ENCODE results near the gene COPG2.
"Not testable (repeated sequence)": the region's sequence is repeated elsewhere in the genome, so short reads cannot be mapped to it uniquely, and the experiment has no call there.

Gene COPG2

DNA sequence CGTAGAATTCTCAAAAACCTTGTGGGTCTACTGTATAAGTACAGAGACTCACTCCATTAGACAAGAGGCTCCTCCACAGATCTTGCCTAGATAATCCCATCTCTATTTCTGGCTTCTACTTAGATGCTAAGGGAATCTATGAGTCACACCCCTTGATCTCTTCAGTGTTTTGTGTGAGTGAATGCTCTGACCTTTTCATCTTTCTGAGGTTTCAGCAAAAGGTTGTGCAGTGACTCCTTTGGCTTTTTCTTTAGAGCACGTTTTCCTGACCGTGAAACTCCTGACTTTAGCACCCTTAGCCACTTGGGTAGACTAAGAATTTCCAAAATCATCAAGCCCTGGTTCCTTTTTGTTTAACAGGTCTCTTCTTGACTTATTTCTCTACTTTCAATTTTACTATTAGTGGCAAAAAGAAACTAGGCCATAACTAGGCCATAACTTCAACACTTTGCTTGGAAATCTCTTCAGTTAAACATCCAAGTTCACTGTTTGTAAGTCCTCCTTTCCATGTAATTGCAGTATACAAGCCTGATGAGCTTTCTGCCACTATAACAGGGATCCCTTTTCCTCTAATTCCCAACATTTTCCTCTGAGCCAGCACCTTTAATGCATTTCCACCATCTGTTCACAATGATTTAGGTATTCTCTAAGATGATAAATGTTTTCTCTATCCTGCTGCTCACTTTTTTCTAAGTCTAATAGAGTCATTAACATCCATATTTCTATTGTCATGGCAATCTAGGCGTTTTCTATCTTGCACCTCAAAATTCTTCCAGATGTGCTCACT, 19.4 kb downstream of the COPG2 start:
- DNase-seq (ENCODE audit: low spot score) = no peak

GRCh38 chr7:130648580-130648979, 20.0 kb downstream of the COPG2 start:
- no peak for DNase-seq (ENCODE audit: low spot score)

- DNase-seq (ENCODE audit: low spot score) = no peak
Measured at GRCh38 chr7:130642383-130642782, 26.2 kb downstream of the COPG2 start.

- DNase-seq (ENCODE audit: low spot score) = no peak
Measured at GRCh38 chr7:130641497-130641896, 27.1 kb downstream of the COPG2 start.

DNA sequence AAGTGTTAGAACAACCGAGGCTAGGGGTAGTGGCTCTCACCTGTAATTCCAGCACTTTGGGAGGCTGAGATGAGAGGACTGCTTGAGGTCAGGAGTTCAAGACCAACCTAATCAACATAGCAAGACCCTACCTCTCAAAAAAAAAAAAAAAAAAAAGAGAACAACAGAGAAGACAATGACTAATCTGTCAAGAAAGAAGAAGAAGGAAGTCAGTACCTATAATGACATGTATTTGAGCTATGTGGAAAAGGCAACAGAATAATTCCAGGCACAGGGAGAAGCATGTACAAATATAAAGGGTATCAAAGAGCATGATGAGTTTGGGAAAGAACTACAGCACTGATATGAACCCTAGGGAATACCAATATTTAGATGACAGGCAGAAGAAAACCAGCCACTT, 27.5 kb downstream of the COPG2 start:
- no peak for DNase-seq (ENCODE audit: low spot score)

DNA sequence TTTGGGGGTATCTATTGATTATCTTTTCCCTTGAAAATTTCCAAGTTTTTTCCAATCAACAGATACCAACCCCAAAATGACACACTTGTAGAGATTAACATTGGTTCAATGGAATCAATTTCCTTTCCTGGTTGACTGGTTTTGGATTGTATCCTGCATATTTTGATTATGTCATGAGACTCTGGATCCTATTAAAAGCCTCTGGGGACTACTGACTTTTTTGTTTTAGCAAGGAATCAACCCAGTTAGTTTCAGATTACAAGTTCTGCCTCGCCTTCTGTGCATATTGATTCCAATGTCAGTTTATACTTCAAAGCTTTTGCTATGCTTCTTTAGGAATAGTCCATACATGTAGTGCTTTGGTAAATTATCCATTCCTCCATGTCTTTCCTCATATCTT, 29.2 kb downstream of the COPG2 start:
- no peak for DNase-seq (ENCODE audit: low spot score)

DNA sequence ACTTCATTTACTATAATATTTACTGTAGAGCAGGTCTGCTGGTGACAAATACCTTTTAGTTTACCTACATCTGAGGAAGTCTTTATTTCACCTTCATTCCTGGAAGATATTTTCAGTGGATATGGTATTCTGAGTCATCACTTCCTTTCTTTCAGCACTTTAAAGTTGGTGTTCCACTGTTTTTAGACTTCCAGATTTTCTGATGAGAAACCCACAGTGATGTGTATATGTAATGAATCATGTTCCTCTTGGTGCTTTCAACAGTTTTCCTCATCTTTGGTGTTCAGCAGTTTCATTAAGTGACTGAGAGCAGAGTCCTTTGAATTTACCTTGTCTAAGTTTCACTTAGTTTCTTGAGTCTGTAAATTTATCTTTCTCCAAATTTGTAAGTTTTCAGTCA, 36.4 kb downstream of the COPG2 start:
- no peak for DNase-seq (ENCODE audit: low spot score)

DNA sequence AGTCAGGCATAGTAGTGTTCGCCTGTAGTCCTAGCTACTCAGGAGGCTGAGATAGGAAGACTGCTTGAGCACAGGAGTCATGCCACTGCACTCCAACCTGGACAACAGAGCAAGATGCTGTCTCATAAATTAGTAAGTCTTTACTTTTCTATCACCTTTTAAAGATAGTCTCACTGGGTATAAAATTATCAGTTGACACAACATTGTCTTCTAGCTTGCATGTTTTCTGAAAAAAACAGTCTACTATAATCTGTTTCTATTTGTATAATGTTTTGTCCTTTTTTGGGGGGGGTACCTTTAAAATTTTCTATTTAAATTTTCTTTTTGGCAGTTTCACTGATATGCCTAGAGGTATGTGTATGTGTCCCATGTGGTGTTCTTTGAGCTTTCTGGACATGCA, 39.6 kb downstream of the COPG2 start:
- no peak for DNase-seq (ENCODE audit: low spot score)

GRCh38 chr7:130627775-130628174, 40.8 kb downstream of the COPG2 start:
- no peak for DNase-seq (ENCODE audit: low spot score)

DNA sequence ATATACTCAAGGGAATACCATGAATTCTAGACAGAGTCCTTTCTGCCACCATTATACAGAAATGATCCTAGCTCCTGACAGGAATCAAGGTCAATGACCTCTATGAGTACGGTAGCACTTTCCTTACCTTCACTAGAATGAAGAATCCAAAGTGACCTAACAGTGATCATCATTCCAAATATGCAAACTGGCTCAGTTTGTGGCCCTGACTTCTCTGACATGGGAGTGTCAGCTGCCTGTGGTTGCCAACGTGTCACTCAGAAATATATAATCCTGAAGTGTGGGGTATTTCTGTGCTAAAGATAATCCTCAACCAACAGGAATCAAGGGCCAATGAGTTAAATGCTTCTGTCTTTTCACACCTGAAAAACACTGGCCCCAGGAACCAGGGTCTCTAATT, 45.7 kb downstream of the COPG2 start:
- no peak for DNase-seq (ENCODE audit: low spot score)

DNA sequence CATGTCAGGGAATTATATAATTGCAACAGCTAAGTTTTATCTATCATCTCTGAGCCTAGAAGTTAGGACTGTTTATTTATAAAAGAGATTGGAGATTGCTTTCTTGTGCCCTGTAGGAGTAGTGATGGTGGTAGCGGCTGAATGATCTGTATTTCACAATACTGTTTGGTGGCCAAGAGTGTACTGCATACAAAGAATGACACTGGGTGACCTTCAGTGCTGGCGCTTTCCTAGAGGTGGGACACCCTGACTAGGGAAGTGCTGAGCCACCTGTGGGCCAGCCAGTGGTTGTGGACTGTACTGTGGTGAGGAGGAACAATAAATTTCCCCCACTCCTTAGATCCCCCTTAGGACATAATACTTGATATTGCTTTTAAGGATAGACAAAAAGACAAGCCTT, 53.0 kb downstream of the COPG2 start:
- DNase-seq (ENCODE audit: low spot score) = no peak

DNA sequence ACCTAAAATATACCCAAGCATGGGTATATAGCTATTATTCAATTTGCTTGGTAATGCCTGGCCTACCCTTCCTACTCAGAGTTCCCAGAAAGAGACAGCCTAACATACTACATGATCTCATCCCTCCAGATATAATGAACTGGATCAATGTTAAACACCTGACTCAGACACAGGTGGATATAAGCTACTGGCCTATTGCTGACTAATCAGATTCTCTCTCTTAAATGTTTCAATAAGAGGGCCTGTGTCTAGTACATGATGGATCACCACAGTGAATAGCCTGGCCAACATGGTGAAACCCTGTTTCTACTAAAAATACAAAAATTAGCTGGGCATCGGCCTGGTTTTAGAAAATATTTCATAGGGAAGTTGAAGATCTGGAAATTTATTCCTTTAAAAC, 54.1 kb downstream of the COPG2 start:
- DNase-seq (ENCODE audit: low spot score) = no peak

GRCh38 chr7:130611218-130611617, 57.3 kb downstream of the COPG2 start:
- no peak for DNase-seq (ENCODE audit: low spot score)

DNA sequence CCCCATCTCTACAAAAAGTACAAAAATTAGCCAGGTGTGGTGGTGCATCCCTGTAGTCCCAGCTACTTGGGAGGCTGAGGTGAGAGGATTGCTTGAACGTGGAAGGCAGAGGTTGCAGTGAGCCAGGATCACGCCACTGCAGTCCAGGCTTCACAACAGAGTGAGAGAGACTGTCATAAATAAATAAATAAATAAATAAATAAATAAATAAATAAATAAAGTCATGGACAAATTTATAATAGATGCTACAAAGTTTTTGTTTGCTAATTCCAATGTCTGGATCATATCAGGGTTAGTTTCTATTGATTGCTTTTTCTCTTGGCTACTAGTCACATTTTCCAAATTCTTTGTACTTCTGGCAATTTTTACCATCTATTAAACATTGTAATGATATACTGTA, 61.5 kb downstream of the COPG2 start:
- DNase-seq (ENCODE audit: low spot score) = not testable (repeated sequence)

GRCh38 chr7:130606161-130606560, 62.4 kb downstream of the COPG2 start:
- DNase-seq (ENCODE audit: low spot score) = no peak

DNA sequence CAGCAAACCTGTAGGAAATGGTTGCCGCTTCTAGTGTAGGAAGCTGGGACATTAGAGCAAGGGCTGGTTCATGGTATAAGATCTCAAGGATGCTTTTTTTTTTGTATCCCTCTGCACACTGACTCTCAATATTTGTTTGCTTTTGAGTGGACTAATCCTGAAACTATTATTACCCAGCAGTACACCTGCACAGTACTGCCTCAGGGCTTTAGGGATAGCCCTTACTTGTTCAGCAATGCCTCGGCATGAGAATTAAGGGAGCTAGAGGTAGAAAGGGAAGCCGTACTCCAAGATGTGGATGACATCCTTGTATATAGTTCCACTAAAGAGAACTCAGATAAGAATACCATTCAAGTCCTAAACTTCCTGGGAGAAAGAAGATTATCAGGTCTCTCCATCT, 70.5 kb downstream of the COPG2 start:
- no peak for DNase-seq (ENCODE audit: low spot score)

- DNase-seq (ENCODE audit: low spot score) = no peak
Measured at GRCh38 chr7:130595986-130596385, 72.6 kb downstream of the COPG2 start.

- no peak for DNase-seq (ENCODE audit: low spot score)
Measured at GRCh38 chr7:130593033-130593432, 75.5 kb downstream of the COPG2 start.

- not testable (repeated sequence) for DNase-seq (ENCODE audit: low spot score)
Measured at GRCh38 chr7:130591464-130591863, 77.1 kb downstream of the COPG2 start.

- DNase-seq (ENCODE audit: low spot score) = not testable (repeated sequence)
Measured at GRCh38 chr7:130585932-130586331, 82.6 kb downstream of the COPG2 start.

DNA sequence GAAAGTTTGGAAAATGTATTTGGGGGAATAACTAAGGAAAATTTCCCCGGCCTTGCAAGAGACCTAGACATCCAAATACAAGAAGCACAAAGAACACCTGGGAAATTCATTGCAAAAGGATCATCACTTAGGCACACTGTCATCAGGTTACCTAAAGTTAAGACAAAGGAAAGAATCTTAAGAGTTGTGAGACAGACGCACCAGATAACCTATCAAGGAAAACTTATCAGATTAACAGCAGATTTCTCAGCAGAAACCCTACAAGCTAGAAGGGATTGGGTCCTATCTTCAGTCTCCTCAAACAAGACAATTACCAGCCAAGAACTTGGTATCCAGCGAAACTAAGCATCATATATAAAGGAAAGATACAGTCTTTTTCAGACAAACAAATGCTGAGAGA, 93.4 kb downstream of the COPG2 start:
- DNase-seq (ENCODE audit: low spot score) = not testable (repeated sequence)

DNA sequence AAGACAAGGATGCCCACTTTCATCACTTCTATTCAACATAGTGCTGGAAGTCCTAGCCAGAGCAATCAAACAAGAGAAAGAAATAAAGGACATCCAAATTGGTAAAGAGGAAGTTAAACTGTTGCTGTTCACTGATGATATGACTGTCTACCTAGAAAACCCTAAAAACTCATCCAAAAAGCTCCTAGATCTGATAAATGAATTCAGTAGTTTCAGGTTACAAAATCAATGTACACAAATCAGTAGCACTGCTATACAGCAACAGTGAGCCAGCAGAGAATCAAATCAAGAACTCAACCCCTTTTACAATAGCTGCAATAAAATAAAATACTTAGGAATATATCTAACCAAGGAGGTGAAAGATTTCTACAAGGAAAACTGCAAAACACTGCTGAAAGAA, 98.4 kb downstream of the COPG2 start:
- DNase-seq (ENCODE audit: low spot score) = not testable (repeated sequence)

DNA sequence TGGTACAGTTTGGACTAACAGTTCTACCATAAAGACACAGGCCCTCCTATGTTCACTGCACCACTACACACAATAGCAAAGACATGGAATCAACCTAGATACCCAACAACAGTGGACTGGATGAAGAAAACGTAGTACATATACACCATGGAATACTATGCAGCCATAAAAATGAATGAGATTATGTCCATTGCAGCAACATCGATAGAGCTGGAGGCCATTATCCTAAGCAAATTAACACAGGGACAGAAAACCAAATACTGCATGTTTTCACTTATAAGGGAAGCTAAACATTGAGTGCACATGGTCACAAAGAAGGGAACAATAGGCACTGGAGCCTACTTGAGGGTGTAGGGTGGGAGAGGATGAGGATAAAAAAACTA, 101.7 kb downstream of the COPG2 start:
- no peak for DNase-seq (ENCODE audit: low spot score)

- no peak for DNase-seq (ENCODE audit: low spot score)
Measured at GRCh38 chr7:130566168-130566897, 102.2 kb downstream of the COPG2 start.
